ENCODE results near the gene TEX261.

Gene TEX261

DNA sequence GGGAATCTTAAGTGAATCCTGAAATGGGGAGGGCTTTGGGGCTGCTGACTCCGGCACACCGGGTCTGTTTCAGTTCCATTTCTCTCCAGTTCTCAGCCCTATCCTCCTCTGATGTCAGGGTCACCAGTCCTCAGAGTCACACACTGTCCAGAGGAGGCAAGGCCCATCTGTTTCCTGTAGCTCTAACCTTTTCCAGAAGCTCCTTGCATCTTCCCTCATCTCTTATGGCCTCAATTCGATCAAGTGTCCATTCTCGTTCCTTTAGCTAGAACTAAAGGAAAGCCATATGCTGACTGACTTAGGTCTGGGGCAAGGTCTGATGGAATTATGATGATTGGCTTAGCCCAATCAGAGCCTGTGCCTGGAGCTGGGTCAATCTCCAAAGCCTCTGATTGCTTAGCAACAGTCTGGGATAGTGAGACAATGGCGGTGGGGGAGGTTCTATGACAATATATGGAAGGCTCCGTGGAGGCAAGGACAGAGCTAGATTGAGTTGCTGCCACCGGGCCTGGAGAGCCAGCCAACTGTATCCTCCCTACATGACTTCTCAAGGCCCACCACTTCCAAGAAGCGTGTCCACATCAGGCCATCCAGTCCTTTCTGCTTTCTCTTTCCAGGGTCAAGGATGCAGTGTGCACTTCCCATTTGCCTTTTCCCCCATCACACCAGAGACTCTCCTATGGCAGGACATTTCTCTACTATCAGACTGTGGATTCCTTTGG, 11.0 kb downstream of the TEX261 start:
- no peak overlapping the region for H2BK12ac ChIP-seq (ENCODE audit: low read length in 2 of 2)
- WGBS, result 96% methylated on average over 8 of the region's 8 CpGs

DNA sequence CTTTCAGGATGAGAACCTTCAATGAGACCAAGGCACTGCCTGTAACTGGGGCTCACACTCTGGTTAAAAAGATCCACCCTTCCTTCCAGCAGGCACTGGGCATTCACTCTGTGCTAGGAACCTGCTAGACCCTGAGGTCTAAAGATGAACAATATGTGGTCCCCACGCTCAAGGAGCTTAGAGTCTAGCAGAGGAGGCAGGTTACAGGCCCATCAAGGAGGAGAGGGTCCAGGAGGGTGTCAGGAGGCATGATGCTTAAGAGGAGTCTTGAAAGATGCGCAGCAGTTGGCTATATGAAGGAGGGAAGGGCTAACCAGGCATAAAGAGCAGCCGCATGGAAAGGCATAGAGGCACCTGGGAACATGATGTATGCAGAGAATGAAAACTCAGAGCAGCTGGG, 11.7 kb downstream of the TEX261 start:
- peaks cover 5% of the 10 kb centered on the region for H3K79me1 ChIP-seq (replicated peaks; ENCODE audit: low read length, poor library complexity, severe bottlenecking)
- no peak overlapping the region for H2AFZ ChIP-seq (ENCODE audit: low read depth, low read length)
- no peak overlapping the region for H3K4ac ChIP-seq (ENCODE audit: low read depth in 1 of 2, low read length in 2 of 2)
- DNase-seq, result no peak
- H3K14ac ChIP-seq (ENCODE audit: low read length in 2 of 2), result no peak overlapping the region
- H3K4me3 ChIP-seq (ENCODE audit: insufficient read depth in 1 of 2, low read depth in 1 of 2, low read length in 2 of 2), result no peak overlapping the region
- H3K9me3 ChIP-seq (ENCODE audit: control insufficient read depth, low read length), result no peaks in the 10 kb centered on the region
- H3K9ac ChIP-seq (ENCODE audit: low read length), result no peak overlapping the region
- H3K27ac ChIP-seq (ENCODE audit: low read length, poor library complexity, severe bottlenecking), result no peak overlapping the region
- H4K91ac ChIP-seq (ENCODE audit: low read length), result no peak overlapping the region
- no peak overlapping the region for H2BK12ac ChIP-seq (ENCODE audit: low read length in 2 of 2)
- H2BK5ac ChIP-seq (ENCODE audit: low read depth, low read length, poor library complexity, severe bottlenecking), result no peak overlapping the region
- peaks cover 12% of the 10 kb centered on the region for H3K4me1 ChIP-seq (ENCODE audit: control insufficient read depth, insufficient read depth, low read depth, low read length)
- no peak overlapping the region for H4K8ac ChIP-seq (ENCODE audit: low read length)
- no peak overlapping the region for H2BK15ac ChIP-seq (ENCODE audit: low read depth, poor library complexity, severe bottlenecking)
- H2AK5ac ChIP-seq (ENCODE audit: low read length, severe bottlenecking), result no peak overlapping the region
- WGBS, result 91% methylated on average over 3 of the region's 3 CpGs
- no peaks in the 10 kb centered on the region for H3K27me3 ChIP-seq (ENCODE audit: control insufficient read depth in 1 of 2, insufficient read depth in 1 of 2, low read length in 2 of 2)
- no peak overlapping the region for H3K23ac ChIP-seq (ENCODE audit: low read length in 2 of 2)
- no peak overlapping the region for H2BK120ac ChIP-seq (ENCODE audit: low read depth, low read length)
- H3K4me2 ChIP-seq (ENCODE audit: low read length, poor library complexity, severe bottlenecking), result no peak overlapping the region
- peaks cover 31 to 46% of the 10 kb centered on the region in 2 experiments for H3K36me3 ChIP-seq (ENCODE audit: control insufficient read depth in 1 of 2, insufficient read depth in 2 of 2, low read depth in 1 of 2, low read length in 2 of 2)
- no peak overlapping the region for H3K18ac ChIP-seq (ENCODE audit: low read depth in 1 of 2, low read length in 2 of 2)

More for the DNA sequence above, 11.0 kb downstream of the TEX261 start:
- no peak overlapping the region for H2BK120ac ChIP-seq (ENCODE audit: low read depth, low read length)
- no peaks in the 10 kb centered on the region for H3K9me3 ChIP-seq (ENCODE audit: control insufficient read depth, low read length)
- no peak overlapping the region for H3K18ac ChIP-seq (ENCODE audit: low read depth in 1 of 2, low read length in 2 of 2)
- no peak for DNase-seq
- no peak overlapping the region for H3K4me3 ChIP-seq (ENCODE audit: insufficient read depth in 1 of 2, low read depth in 1 of 2, low read length in 2 of 2)
- H3K36me3 ChIP-seq (ENCODE audit: control insufficient read depth in 1 of 2, insufficient read depth in 2 of 2, low read depth in 1 of 2, low read length in 2 of 2), result peaks cover 38 to 53% of the 10 kb centered on the region in 2 experiments
- H3K23ac ChIP-seq (ENCODE audit: low read length in 2 of 2), result no peak overlapping the region
- no peak overlapping the region for H2AK5ac ChIP-seq (ENCODE audit: low read length, severe bottlenecking)
- no peak overlapping the region for H3K9ac ChIP-seq (ENCODE audit: low read length)
- no peak overlapping the region for H3K27ac ChIP-seq (ENCODE audit: low read length, poor library complexity, severe bottlenecking)
- no peak overlapping the region for H2AFZ ChIP-seq (ENCODE audit: low read depth, low read length)
- no peak overlapping the region for H3K4me2 ChIP-seq (ENCODE audit: low read length, poor library complexity, severe bottlenecking)
- peaks cover 10% of the 10 kb centered on the region for H3K79me1 ChIP-seq (replicated peaks; ENCODE audit: low read length, poor library complexity, severe bottlenecking)
- no peak overlapping the region for H4K8ac ChIP-seq (ENCODE audit: low read length)
- H2BK15ac ChIP-seq (ENCODE audit: low read depth, poor library complexity, severe bottlenecking), result no peak overlapping the region
- H2BK5ac ChIP-seq (ENCODE audit: low read depth, low read length, poor library complexity, severe bottlenecking), result no peak overlapping the region
- H3K27me3 ChIP-seq (ENCODE audit: control insufficient read depth in 1 of 2, insufficient read depth in 1 of 2, low read length in 2 of 2), result no peaks in the 10 kb centered on the region
- no peak overlapping the region for H4K91ac ChIP-seq (ENCODE audit: low read length)
- H3K4me1 ChIP-seq (ENCODE audit: control insufficient read depth, insufficient read depth, low read depth, low read length), result peaks cover 7% of the 10 kb centered on the region
- H3K4ac ChIP-seq (ENCODE audit: low read depth in 1 of 2, low read length in 2 of 2), result no peak overlapping the region
- H3K14ac ChIP-seq (ENCODE audit: low read length in 2 of 2), result no peak overlapping the region

GRCh38 chr2:70981866-70982810, 12.5 kb downstream of the TEX261 start:
- Histone ChIP-seq H3K27ac (ENCODE audit: low read length, poor library complexity, severe bottlenecking) (no peak overlapping the region), H3K18ac (ENCODE audit: low read depth in 1 of 2, low read length in 2 of 2) (no peak overlapping the region), H2BK120ac (ENCODE audit: low read depth, low read length) (no peak overlapping the region), H3K4me3 (ENCODE audit: insufficient read depth in 1 of 2, low read depth in 1 of 2, low read length in 2 of 2) (no peak overlapping the region), H3K9ac (ENCODE audit: low read length) (no peak overlapping the region), H3K4me2 (ENCODE audit: low read length, poor library complexity, severe bottlenecking) (no peak overlapping the region), H3K4ac (ENCODE audit: low read depth in 1 of 2, low read length in 2 of 2) (no peak overlapping the region), H2BK5ac (ENCODE audit: low read depth, low read length, poor library complexity, severe bottlenecking) (no peak overlapping the region), H3K9me3 (ENCODE audit: control insufficient read depth, low read length) (no peaks in the 10 kb centered on the region), H3K23ac (ENCODE audit: low read length in 2 of 2) (no peak overlapping the region), H3K79me1 (replicated peaks; ENCODE audit: low read length, poor library complexity, severe bottlenecking) (peaks cover 5% of the 10 kb centered on the region), H3K4me1 (ENCODE audit: control insufficient read depth, insufficient read depth, low read depth, low read length) (peaks cover 16% of the 10 kb centered on the region), H3K27me3 (ENCODE audit: control insufficient read depth in 1 of 2, insufficient read depth in 1 of 2, low read length in 2 of 2) (no peaks in the 10 kb centered on the region), H2BK12ac (ENCODE audit: low read length in 2 of 2) (no peak overlapping the region), H3K36me3 (ENCODE audit: control insufficient read depth in 1 of 2, insufficient read depth in 2 of 2, low read depth in 1 of 2, low read length in 2 of 2) (peaks cover 23 to 42% of the 10 kb centered on the region in 2 experiments), H4K91ac (ENCODE audit: low read length) (no peak overlapping the region), H2BK15ac (ENCODE audit: low read depth, poor library complexity, severe bottlenecking) (no peak overlapping the region), H2AK5ac (ENCODE audit: low read length, severe bottlenecking) (no peak overlapping the region), H3K14ac (ENCODE audit: low read length in 2 of 2) (no peak overlapping the region), H4K8ac (ENCODE audit: low read length) (no peak overlapping the region), H2AFZ (ENCODE audit: low read depth, low read length) (no peak overlapping the region)
- DNase-seq, result no peak
- WGBS, result 88% methylated on average over 14 of the region's 14 CpGs

DNA sequence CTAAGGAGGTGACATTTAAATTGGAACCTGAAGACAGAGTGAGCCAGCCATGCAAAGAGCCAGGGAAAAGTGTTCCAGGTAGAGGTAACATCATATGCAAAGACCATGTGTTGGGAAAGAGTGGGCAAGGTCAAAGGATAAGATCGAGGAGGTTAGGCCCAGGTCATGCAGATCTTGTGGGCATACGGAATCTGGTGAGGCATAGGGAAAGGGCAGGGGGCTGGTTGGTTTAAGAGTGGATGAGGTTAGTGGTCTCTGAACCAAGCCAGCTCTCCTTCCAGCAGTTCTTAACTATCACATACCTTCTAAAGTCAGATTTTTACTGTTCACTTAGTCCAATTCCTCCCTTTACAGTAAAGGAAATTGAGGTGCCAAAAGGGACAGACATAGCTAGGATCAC, 13.3 kb downstream of the TEX261 start:
- Histone ChIP-seq H3K4me1 (ENCODE audit: control insufficient read depth, insufficient read depth, low read depth, low read length) (peaks cover 16% of the 10 kb centered on the region), H3K14ac (ENCODE audit: low read length in 2 of 2) (no peak overlapping the region), H3K79me1 (replicated peaks; ENCODE audit: low read length, poor library complexity, severe bottlenecking) (peaks cover 2% of the 10 kb centered on the region), H3K27ac (ENCODE audit: low read length, poor library complexity, severe bottlenecking) (no peak overlapping the region), H3K9me3 (ENCODE audit: control insufficient read depth, low read length) (no peaks in the 10 kb centered on the region), H3K36me3 (ENCODE audit: control insufficient read depth in 1 of 2, insufficient read depth in 2 of 2, low read depth in 1 of 2, low read length in 2 of 2) (peaks cover 16 to 36% of the 10 kb centered on the region in 2 experiments), H2BK120ac (ENCODE audit: low read depth, low read length) (no peak overlapping the region), H3K27me3 (ENCODE audit: control insufficient read depth in 1 of 2, insufficient read depth in 1 of 2, low read length in 2 of 2) (no peaks in the 10 kb centered on the region), H3K18ac (ENCODE audit: low read depth in 1 of 2, low read length in 2 of 2) (no peak overlapping the region), H2AFZ (ENCODE audit: low read depth, low read length) (no peak overlapping the region), H2AK5ac (ENCODE audit: low read length, severe bottlenecking) (no peak overlapping the region), H3K4me3 (ENCODE audit: insufficient read depth in 1 of 2, low read depth in 1 of 2, low read length in 2 of 2) (no peak overlapping the region), H2BK15ac (ENCODE audit: low read depth, poor library complexity, severe bottlenecking) (no peak overlapping the region), H3K23ac (ENCODE audit: low read length in 2 of 2) (no peak overlapping the region), H3K9ac (ENCODE audit: low read length) (no peak overlapping the region), H4K91ac (ENCODE audit: low read length) (no peak overlapping the region), H2BK12ac (ENCODE audit: low read length in 2 of 2) (no peak overlapping the region), H3K4me2 (ENCODE audit: low read length, poor library complexity, severe bottlenecking) (no peak overlapping the region), H3K4ac (ENCODE audit: low read depth in 1 of 2, low read length in 2 of 2) (no peak overlapping the region), H4K8ac (ENCODE audit: low read length) (no peak overlapping the region), H2BK5ac (ENCODE audit: low read depth, low read length, poor library complexity, severe bottlenecking) (no peak overlapping the region)
- 84% methylated on average over 2 of the region's 2 CpGs for WGBS
- no peak for DNase-seq

All from mesenchymal stem cell (in vitro differentiated cells and primary cell).